ENCODE data around the gene TMEM131.

- TF ChIP-seq CTCF (conservative IDR thresholded peaks at IDR 0.05; ENCODE audit: low read depth, low read length) (no peak), EZH2 (IDR thresholded peaks at IDR 0.05; ENCODE audit: borderline replicate concordance, low read depth, low read length, poor library complexity, severe bottlenecking) (no peak)
Measured at GRCh38 chr2:97858442-97858841, 137.3 kb downstream of the TMEM131 start.
